Measurements from ENCODE around the gene MAEA.
A peak's percentile ranks its signal among the peaks of the same experiment; 100 is the strongest.

Gene MAEA

DNA sequence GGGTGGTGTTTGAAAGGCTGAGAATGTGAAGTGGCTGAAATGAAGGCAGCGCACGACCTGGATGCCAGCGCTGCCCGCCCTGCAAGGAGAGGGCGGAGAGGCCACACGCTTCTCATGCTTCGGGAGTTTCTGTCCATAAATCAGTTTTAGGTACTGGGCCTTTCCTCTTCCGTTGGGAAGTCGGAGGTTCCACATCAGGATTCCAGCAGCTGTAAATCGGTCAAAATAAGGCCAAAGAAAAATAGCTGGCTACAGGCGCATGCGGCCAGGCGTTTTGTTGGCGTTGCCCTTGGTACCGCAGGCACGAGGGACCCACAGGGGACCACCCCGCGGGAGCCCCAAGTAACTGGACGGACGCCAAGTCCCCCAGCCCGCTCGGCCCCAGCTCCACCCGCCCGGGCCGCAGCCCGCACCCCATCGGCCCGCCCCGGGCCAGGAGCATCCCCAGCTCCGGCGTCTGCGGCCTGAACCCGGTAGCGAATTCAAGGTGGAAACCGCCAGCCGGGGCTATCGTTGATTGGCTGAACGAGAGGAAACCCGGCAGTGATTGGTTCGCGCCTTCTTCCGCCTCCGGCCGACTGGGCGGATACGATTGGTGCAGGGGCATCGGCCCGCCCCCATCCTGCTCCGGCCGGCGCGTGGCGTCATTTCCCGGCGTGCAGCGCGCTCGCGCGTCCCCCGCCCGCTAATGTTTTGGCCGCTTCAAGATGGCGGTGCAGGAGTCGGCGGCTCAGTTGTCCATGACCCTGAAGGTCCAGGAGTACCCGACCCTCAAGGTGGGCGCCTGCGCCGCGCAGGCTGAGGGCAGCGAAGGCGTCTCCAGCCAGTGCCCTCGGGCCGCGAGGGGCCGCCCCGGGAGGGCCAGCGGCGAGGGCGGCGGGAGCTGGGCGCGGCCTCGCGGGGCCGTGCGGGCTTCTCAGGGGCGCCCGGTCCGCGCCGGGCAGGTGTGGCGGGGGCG, at the start of gene MAEA:
Gene MAEA (plus strand): TSS at position 685 of the 958 bp plus-strand sequence. CDS start 23 bp downstream, at position 708.
- TF ChIP-seq, protein P1, sequence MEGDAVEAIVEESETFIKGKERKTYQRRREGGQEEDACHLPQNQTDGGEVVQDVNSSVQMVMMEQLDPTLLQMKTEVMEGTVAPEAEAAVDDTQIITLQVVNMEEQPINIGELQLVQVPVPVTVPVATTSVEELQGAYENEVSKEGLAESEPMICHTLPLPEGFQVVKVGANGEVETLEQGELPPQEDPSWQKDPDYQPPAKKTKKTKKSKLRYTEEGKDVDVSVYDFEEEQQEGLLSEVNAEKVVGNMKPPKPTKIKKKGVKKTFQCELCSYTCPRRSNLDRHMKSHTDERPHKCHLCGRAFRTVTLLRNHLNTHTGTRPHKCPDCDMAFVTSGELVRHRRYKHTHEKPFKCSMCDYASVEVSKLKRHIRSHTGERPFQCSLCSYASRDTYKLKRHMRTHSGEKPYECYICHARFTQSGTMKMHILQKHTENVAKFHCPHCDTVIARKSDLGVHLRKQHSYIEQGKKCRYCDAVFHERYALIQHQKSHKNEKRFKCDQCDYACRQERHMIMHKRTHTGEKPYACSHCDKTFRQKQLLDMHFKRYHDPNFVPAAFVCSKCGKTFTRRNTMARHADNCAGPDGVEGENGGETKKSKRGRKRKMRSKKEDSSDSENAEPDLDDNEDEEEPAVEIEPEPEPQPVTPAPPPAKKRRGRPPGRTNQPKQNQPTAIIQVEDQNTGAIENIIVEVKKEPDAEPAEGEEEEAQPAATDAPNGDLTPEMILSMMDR (IDR thresholded peaks at IDR 0.05), result no peak
- Histone ChIP-seq H3K4me3 (ENCODE audit: low read depth, low read length) (peak within 1 kb of the TSS; percentile 91), H3K36me3 (ENCODE audit: control insufficient read depth, insufficient read depth, low read length) (no peaks in the 10 kb centered on the region), H3K4me2 (ENCODE audit: low read length) (peak within 1 kb of the TSS; percentile 91), H2AFZ (peak within 1 kb of the TSS; percentile 72), H3K9ac (peak within 1 kb of the TSS; percentile 37), H3K4me1 (peaks cover 3% of the 10 kb centered on the region), H3K27me3 (ENCODE audit: control insufficient read depth, insufficient read depth, low read length) (no peaks in the 10 kb centered on the region), H3K9me3 (ENCODE audit: control insufficient read depth, low read length) (no peaks in the 10 kb centered on the region), H3K79me2 (peaks cover 24% of the 10 kb centered on the region), H3K27ac (peak within 1 kb of the TSS; percentile 76)

DNA sequence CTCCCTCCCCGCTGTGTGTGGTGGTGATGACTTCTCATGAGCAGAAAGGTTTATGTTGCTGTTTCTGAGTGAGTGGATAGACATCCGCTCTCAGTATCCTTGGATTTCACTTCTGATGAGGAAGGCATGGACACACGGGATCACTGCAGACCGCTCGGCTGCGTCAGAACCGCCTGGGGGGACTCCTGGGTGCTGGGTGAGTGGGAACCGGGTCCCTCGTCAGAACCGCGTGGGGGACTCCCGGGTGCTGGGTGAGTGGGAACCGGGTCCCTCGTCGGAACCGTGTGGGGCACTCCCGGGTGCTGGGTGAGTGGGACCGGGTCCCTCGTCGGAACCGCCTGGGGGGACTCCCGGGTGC, 49.8 kb upstream of the MAEA start:
- H2AFZ ChIP-seq, result no peak overlapping the region
- H3K4me3 ChIP-seq (ENCODE audit: low read depth, low read length), result no peak overlapping the region
- H3K36me3 ChIP-seq (ENCODE audit: control insufficient read depth, insufficient read depth, low read length), result no peaks in the 10 kb centered on the region
- TF ChIP-seq, protein P1 (IDR thresholded peaks at IDR 0.05), result no peak
- H3K79me2 ChIP-seq, result peaks cover 50% of the 10 kb centered on the region
- H3K4me1 ChIP-seq, result no peaks in the 10 kb centered on the region
- no peaks in the 10 kb centered on the region for H3K27me3 ChIP-seq (ENCODE audit: control insufficient read depth, insufficient read depth, low read length)
- H3K4me2 ChIP-seq (ENCODE audit: low read length), result no peak overlapping the region
- H3K9me3 ChIP-seq (ENCODE audit: control insufficient read depth, low read length), result no peaks in the 10 kb centered on the region
- no peak overlapping the region for H3K27ac ChIP-seq
- H3K9ac ChIP-seq, result no peak overlapping the region

DNA sequence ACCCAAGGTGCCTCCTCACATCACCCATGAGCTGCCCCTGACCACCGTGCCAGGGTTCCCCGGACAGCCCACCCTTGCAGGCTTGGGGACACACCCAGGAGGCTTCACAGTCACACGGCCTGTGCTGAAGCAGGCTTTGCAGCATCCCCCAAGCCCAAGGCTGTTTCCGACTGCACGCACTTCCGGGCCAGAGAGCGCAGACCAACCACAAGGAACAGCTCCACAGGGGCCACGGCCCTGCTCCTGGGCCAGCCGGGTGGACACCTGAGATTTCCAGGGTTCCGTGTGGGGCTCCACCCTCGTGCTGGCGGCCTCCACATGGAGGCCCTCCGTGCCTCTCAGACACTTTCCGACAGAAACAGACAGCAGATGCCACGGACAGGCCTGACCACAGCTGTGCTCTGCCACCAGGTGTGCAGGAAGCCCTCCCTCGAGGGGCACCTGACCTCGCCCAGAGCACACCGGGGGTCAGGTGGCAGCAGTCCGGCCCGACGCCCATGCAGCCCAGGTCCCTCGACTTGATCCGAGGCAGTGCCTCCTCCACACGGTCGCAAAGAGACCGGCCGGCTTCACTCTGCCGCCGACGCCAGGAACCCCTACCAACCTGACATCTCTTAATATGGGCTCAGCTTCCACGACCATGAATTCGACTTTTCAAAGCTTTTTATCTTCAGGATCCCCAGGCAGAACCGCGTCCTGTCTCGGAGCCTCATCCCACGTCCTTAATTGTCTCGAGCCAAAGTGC, 48.8 kb upstream of the MAEA start:
- TF ChIP-seq, protein P1 (IDR thresholded peaks at IDR 0.05), result no peak
- Histone ChIP-seq H3K4me1 (no peaks in the 10 kb centered on the region), H3K4me3 (ENCODE audit: low read depth, low read length) (no peak overlapping the region), H3K27me3 (ENCODE audit: control insufficient read depth, insufficient read depth, low read length) (no peaks in the 10 kb centered on the region), H2AFZ (no peak overlapping the region), H3K27ac (no peak overlapping the region), H3K9me3 (ENCODE audit: control insufficient read depth, low read length) (no peaks in the 10 kb centered on the region), H3K36me3 (ENCODE audit: control insufficient read depth, insufficient read depth, low read length) (no peaks in the 10 kb centered on the region), H3K79me2 (peaks cover 60% of the 10 kb centered on the region), H3K9ac (no peak overlapping the region), H3K4me2 (ENCODE audit: low read length) (no peak overlapping the region)

- Histone ChIP-seq H2AFZ (no peak overlapping the region), H3K79me2 (peaks cover 66% of the 10 kb centered on the region), H3K27ac (no peak overlapping the region), H3K4me1 (peaks cover 2% of the 10 kb centered on the region), H3K4me2 (ENCODE audit: low read length) (no peak overlapping the region), H3K27me3 (ENCODE audit: control insufficient read depth, insufficient read depth, low read length) (no peaks in the 10 kb centered on the region), H3K9ac (no peak overlapping the region), H3K4me3 (ENCODE audit: low read depth, low read length) (no peak overlapping the region), H3K36me3 (ENCODE audit: control insufficient read depth, insufficient read depth, low read length) (no peaks in the 10 kb centered on the region), H3K9me3 (ENCODE audit: control insufficient read depth, low read length) (no peaks in the 10 kb centered on the region)
- TF ChIP-seq, protein P1 (IDR thresholded peaks at IDR 0.05), result no peak
These were observed 48.2 kb upstream of the MAEA start for GRCh38 chr4:1241466-1241935.
